GM12878 (cell line): Measurements from ENCODE around the gene CELSR1. TPM values are rescaled to one million over a fixed set of nuclear protein-coding genes. Genes with fewer than 3 reads are reported as not detected.
"Not testable (repeated sequence)": the region's sequence is repeated elsewhere in the genome, so short reads cannot be mapped to it uniquely, and the experiment has no call there.

ENCODE experiments used
- ATAC-seq: fragments of 200-7000 bp; cut with Tn5 transposase; 3 replicates; pipeline ENCODE4 v1.9.1; 2020; ENCODE audit warnings: mild to moderate bottlenecking, moderate library complexity
- BruUV-seq: library from RNA; stranded (reverse); fragments of 400-500 nt; replicated peaks from 2 replicates; lab custom pipeline; 2021; lab: Mats Ljungman, UMichigan
- CTCF ChIA-PET: fragments of 300-600 bp; sonication (Branson Sonifier 250); formaldehyde crosslinking; extraction: SDS; loops from one replicate; lab custom pipeline; 2021; ENCODE audit warnings: inconsistent platforms; lab: Yijun Ruan, JAX
- POLR2A ChIA-PET: fragments of 350-600 bp; formaldehyde crosslinking; extraction: SDS; loops from one replicate; lab custom pipeline; 2021; ENCODE audit warnings: inconsistent platforms; lab: Charles Lee
- RAD21 ChIA-PET: fragments of 300-600 bp; sonication (Branson Sonifier 250); formaldehyde crosslinking; loops from one replicate; lab custom pipeline; 2023; ENCODE audit warnings: antibody characterized with exemption; ENCODE audit not compliant: unreplicated experiment; lab: Charles Lee
- SMC1A ChIA-PET: fragments of 300-600 bp; sonication (Branson Sonifier 250); formaldehyde crosslinking; loops from one replicate; lab custom pipeline; 2023; ENCODE audit not compliant: unreplicated experiment, uncharacterized antibody; lab: Charles Lee
- DNase-seq: peaks from one replicate; pipeline ENCODE4 v3.0.0-alpha.2; 2011; ENCODE audit warnings: low read depth, low spot score
- FAIRE-seq: peaks from 3 replicates; lab custom pipeline; 2011; peaks lifted over from hg19 to GRCh38; lab: Jason Lieb, UNC
- H2AFZ ChIP-seq: 2 replicates; pipeline ENCODE4 v1.6.0; 2011; ENCODE audit warnings: low read depth, low read length, control low read depth; ENCODE audit not compliant: control insufficient read depth
- H3K27ac ChIP-seq: 2 replicates; pipeline ENCODE4 v1.5.1; 2011; ENCODE audit warnings: control low read depth; ENCODE audit not compliant: control insufficient read depth, insufficient read depth
- H3K27me3 ChIP-seq, 2 experiments: replicated peaks in 1 of 2; 2 replicates each; pipeline versions ENCODE4 v1.6.0 to v1.6.1; 2011; ENCODE audit warnings: low read length in 1 of 2; ENCODE audit not compliant: control insufficient read depth in 2 of 2, insufficient read depth in 2 of 2
- H3K36me3 ChIP-seq, 2 experiments: 2 replicates each; pipeline ENCODE4 v1.5.1; 2011; ENCODE audit warnings: low read length in 1 of 2; ENCODE audit not compliant: control insufficient read depth in 2 of 2, insufficient read depth in 2 of 2
- H3K4me1 ChIP-seq: 2 replicates; pipeline ENCODE4 v1.6.1; 2011; ENCODE audit warnings: mild to moderate bottlenecking, low read length, moderate library complexity, mixed read lengths; ENCODE audit not compliant: control insufficient read depth, insufficient read depth
- H3K4me2 ChIP-seq: 2 replicates; pipeline ENCODE4 v1.6.0; 2011; ENCODE audit warnings: control low read depth; ENCODE audit not compliant: control insufficient read depth, insufficient read depth
- H3K4me3 ChIP-seq: fragments of 200-600 bp; sonication (generic); 2 replicates; pipeline ENCODE4 v1.5.1; 2016
- H3K79me2 ChIP-seq: 2 replicates; pipeline ENCODE4 v1.6.0; 2011; ENCODE audit warnings: low read length; ENCODE audit not compliant: control insufficient read depth, insufficient read depth
- H3K9ac ChIP-seq: 2 replicates; pipeline ENCODE4 v1.8.0; 2011; ENCODE audit warnings: low read length, control low read depth, mixed read lengths; ENCODE audit not compliant: control insufficient read depth, insufficient read depth
- H3K9me3 ChIP-seq: replicated peaks from 3 replicates; pipeline ENCODE4 v1.5.1; 2011; ENCODE audit warnings: mild to moderate bottlenecking, low read length; ENCODE audit not compliant: control insufficient read depth, insufficient read depth
- H4K20me1 ChIP-seq: 2 replicates; pipeline ENCODE4 v1.6.0; 2011; ENCODE audit not compliant: control insufficient read depth, insufficient read depth
- KDM1A ChIP-seq: fragments of 200-600 bp; sonication (generic); IDR thresholded peaks from 2 replicates; pipeline ENCODE4 v1.6.1; 2016; ENCODE audit warnings: borderline replicate concordance
- WGBS: methylation state at CpG from one replicate; pipeline ENCODE4 v1.1.6; 2016; ENCODE audit warnings: low lambda C conversion rate; ENCODE audit not compliant: insufficient replicate concordance, insufficient coverage; ENCODE audit errors: missing lambda C conversion rate; 5-methylcytosine and 5-hydroxymethylcytosine counted together
- in situ Hi-C: fragments of 300-500 bp; cut with MboI; formaldehyde crosslinking; loops from 9 replicates; pipeline ENCODE4 v1.14.3; 2018; ENCODE audit warnings: mixed read lengths
- intact Hi-C: fragments of 100-400 bp; cut with micrococcal nuclease; formaldehyde crosslinking; loops from one replicate; pipeline ENCODE4 v1.14.2; 2022; ENCODE audit not compliant: unreplicated experiment
- polyA plus RNA-seq, 11 experiments: library from polyadenylated mRNA; depleted of rRNA in 4 of 11; unstranded in 6 of 11; stranded (reverse) in 5 of 11; fragments of >200 nt; fragmentation: Nextera tagmentation in 4 of 11; fragmentation: Illumina TruSeq in 1 of 11; extraction: Ambion mirVana in 4 of 11; extraction: Trizol in 1 of 11; gene quantifications; 1 replicate in 1 of 11; 2 replicates in 10 of 11; pipeline versions ENCODE4 v1.2.1 to v1.2.3, GENCODE V29; 2011 to 2016; ENCODE audit warnings: inconsistent platforms in 2 of 11, missing spikeins in 2 of 11, low read depth in 1 of 11
- total RNA-seq, 4 experiments: library from RNA; depleted of rRNA in 3 of 4; stranded (reverse); fragments of >200 nt in 3 of 4; fragmentation: Illumina TruSeq in 1 of 4; extraction: Trizol in 1 of 4; gene quantifications; 2 replicates each; pipeline versions ENCODE4 v1.2.1 to v1.2.3, GENCODE V29; 2013 to 2021

CELSR1 gene
- total and polyA plus RNA-seq, 10 of the 15 experiments (the other 5 are each of a cell fraction or from before 2014, with no cell fraction given) = 0.05 to 1.7 (median 0.35) TPM; not detected in 2

DNA sequence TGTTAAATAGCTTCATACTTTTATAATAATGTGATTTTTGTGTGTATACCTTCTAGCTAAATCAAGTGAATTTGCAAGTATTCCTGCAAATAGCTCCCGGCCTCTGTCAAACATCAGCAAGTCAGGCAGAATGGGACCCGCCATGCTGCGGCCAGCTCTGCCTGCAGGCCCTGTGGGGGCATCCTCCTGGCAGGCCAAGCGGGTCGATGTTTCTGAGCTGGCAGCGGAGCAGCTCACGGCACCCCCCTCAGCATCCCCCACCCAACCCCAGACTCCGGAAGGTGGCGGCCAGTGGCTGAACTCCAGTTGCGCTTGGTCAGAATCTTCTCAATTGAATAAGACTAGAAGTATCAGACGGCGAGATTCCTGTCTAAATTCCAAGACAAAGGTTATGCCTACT lies 221.4 kb downstream of the CELSR1 start:
- no peak for TF ChIP-seq KDM1A
- Histone ChIP-seq H3K4me3 (no peak overlapping the region), H4K20me1 (no peaks in the 10 kb centered on the region; the same call in 1 of the 2 replicates), H3K9me3 (no peaks in the 10 kb centered on the region), H3K27ac (no peak overlapping the region), H3K4me1 (no peaks in the 10 kb centered on the region), H3K27me3 (no peaks in the 10 kb centered on the region), H3K79me2 (no peaks in the 10 kb centered on the region), H2AFZ (no peak overlapping the region), H3K36me3 (peaks cover 21 to 34% of the 10 kb centered on the region in 2 experiments; a peak in 3 of 4 replicates), H3K9ac (no peak overlapping the region), H3K4me2 (no peak overlapping the region)
- POLR2A ChIA-PET = no interaction called here
- RAD21 ChIA-PET = interaction anchor here (1.6 to 2.5 kb wide), 2 partner anchors 192 to 194 kb away, joined by 3 to 15 read pairs; no protein-coding TSS in a partner anchor
- WGBS = 98% methylated on average over 11 of the region's 12 CpGs
- CTCF ChIA-PET = interaction anchor here (0.7 to 3.8 kb wide), 10 partner anchors 11 to 310 kb away, joined by 3 to 32 read pairs (median 3); no protein-coding TSS in a partner anchor
- in situ Hi-C loops (no loop called here), intact Hi-C loops (loop anchor here (10.0 kb wide), 1 partner anchor 321 kb away; no protein-coding TSS in a partner anchor)
- DNase-seq = no peak
- FAIRE-seq = no peak
- BruUV-seq = no TSS peak
- SMC1A ChIA-PET = interaction anchor here (0.9 to 2.6 kb wide), 2 partner anchors 152 to 194 kb away, joined by 3 to 11 read pairs; no protein-coding TSS in a partner anchor
- no peak for ATAC-seq

DNA sequence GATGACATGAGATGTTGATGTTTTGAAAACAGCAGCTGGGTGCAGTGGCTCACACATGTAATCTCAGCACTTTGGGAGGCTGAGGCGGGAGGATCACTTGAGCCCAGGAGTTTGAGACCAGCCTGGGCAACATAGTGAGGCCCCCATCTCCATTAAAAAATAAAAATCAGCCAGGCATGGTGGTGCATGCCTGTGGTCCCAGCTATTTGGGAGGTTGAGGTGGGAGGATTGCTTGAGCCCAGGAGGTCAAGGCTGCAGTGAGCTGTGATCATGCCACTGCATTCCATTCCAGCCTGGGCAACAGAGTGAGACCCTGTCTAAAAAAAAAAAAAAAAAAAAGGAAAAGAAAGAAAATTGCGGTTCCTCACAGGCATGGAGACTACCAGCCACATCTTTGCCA lies 224.6 kb downstream of the CELSR1 start:
- not testable (repeated sequence) for H3K27me3 ChIP-seq, DNase-seq, H4K20me1 ChIP-seq, BruUV-seq, H3K27ac ChIP-seq, H3K4me1 ChIP-seq, H2AFZ ChIP-seq, FAIRE-seq, H3K79me2 ChIP-seq, H3K4me2 ChIP-seq, H3K9ac ChIP-seq, ATAC-seq, H3K4me3 ChIP-seq, H3K9me3 ChIP-seq
- ChIA-PET POLR2A (interaction anchor here (0.7 kb wide), 1 partner anchor 14 kb away, joined by 5 read pairs; no protein-coding TSS in a partner anchor), CTCF (interaction anchor here (1.2 to 1.8 kb wide), 3 partner anchors 8 to 192 kb away, joined by 4 to 8 read pairs (median 5); no protein-coding TSS in a partner anchor), SMC1A (interaction anchor here (0.6 to 1.5 kb wide), 2 partner anchors 16 to 191 kb away, joined by 3 to 4 read pairs; partner anchors contain the start of gene GTSE1), RAD21 (interaction anchor here (1.9 kb wide), 1 partner anchor 191 kb away, joined by 5 read pairs; no protein-coding TSS in a partner anchor)
- H3K36me3 ChIP-seq = peaks cover 27% of the 10 kb centered on the region in 2 experiments
- 100% methylated on average over 2 of the region's 2 CpGs for WGBS
- intact Hi-C loops = loop anchor here (10.0 kb wide), 1 partner anchor 318 kb away; no protein-coding TSS in a partner anchor
- in situ Hi-C loops = loop anchor here (5.0 kb wide), 2 partner anchors 191 to 301 kb away; no protein-coding TSS in a partner anchor
